ENCODE measurements around the gene MEGF8. TPM values are rescaled to one million over a fixed set of nuclear protein-coding genes. Genes with fewer than 3 reads are reported as not detected.

Gene MEGF8
- total RNA-seq, 4 donors from 2014 or later = 6.4 to 11.1 (median 10.3) TPM

GRCh38 chr19:42315024-42315423 lies 10.4 kb upstream of the MEGF8 start:
- H3K9me3 ChIP-seq = no peaks in the 10 kb centered on the region
- intact Hi-C loops (cut with DNase I) = no loop called here
- 76 to 77% methylated on average over 4 to 5 of the region's 5 CpGs for WGBS, 2 donors
- no peak overlapping the region for H3K4me3 ChIP-seq
- no peak for DNase-seq
- H3K36me3 ChIP-seq = no peaks in the 10 kb centered on the region
- TF ChIP-seq POLR2A (IDR thresholded peaks at IDR 0.05) (no peak), CTCF (IDR thresholded peaks at IDR 0.05) (no peak)
- H3K4me1 ChIP-seq = peaks cover 8 to 15% (median 10%) of the 10 kb centered on the region in 3 donors
- H3K27ac ChIP-seq = no peak overlapping the region
- peaks cover 0 to 62% (median 7%) of the 10 kb centered on the region in 4 donors for H3K27me3 ChIP-seq

- H3K9me3 ChIP-seq = no peaks in the 10 kb centered on the region
- H3K4me3 ChIP-seq = no peak overlapping the region
- peaks cover 8 to 15% (median 10%) of the 10 kb centered on the region in 3 donors for H3K4me1 ChIP-seq
- no peak overlapping the region for H3K27ac ChIP-seq
- no peak for DNase-seq
- intact Hi-C loops (cut with DNase I) = no loop called here
- WGBS, 2 donors = 37 to 44% methylated on average over 17 to 23 of the region's 28 CpGs
- peaks cover 0 to 49% (median 7%) of the 10 kb centered on the region in 4 donors for H3K27me3 ChIP-seq
- TF ChIP-seq CTCF (IDR thresholded peaks at IDR 0.05) (no peak), POLR2A (IDR thresholded peaks at IDR 0.05) (no peak)
- no peaks in the 10 kb centered on the region for H3K36me3 ChIP-seq
These were observed 8.9 kb upstream of the MEGF8 start for GRCh38 chr19:42316223-42317211.

GRCh38 chr19:42317535-42317934 lies 7.9 kb upstream of the MEGF8 start:
- peaks cover 0 to 46% (median 6%) of the 10 kb centered on the region in 4 donors for H3K27me3 ChIP-seq
- H3K4me1 ChIP-seq = peaks cover 8 to 15% (median 10%) of the 10 kb centered on the region in 3 donors
- 83 to 88% methylated on average over 6 to 9 of the region's 13 CpGs for WGBS, 2 donors
- no peak for TF ChIP-seq POLR2A (IDR thresholded peaks at IDR 0.05)
- TF ChIP-seq CTCF (IDR thresholded peaks at IDR 0.05) = no peak
- intact Hi-C loops (cut with DNase I) = no loop called here
- H3K9me3 ChIP-seq = no peaks in the 10 kb centered on the region
- H3K36me3 ChIP-seq = no peaks in the 10 kb centered on the region
- H3K27ac ChIP-seq = no peak overlapping the region
- DNase-seq = no peak
- no peak overlapping the region for H3K4me3 ChIP-seq

GRCh38 chr19:42322305-42322704 lies 3.1 kb upstream of the MEGF8 start:
- no peak for TF ChIP-seq POLR2A (IDR thresholded peaks at IDR 0.05)
- no peak for TF ChIP-seq CTCF (IDR thresholded peaks at IDR 0.05)
- Histone ChIP-seq H3K9me3 (no peaks in the 10 kb centered on the region), H3K27me3 (peaks cover 9 to 32% (median 11%) of the 10 kb centered on the region in 4 donors), H3K4me1 (peaks cover 23 to 35% (median 24%) of the 10 kb centered on the region in 3 donors), H3K36me3 (no peaks in the 10 kb centered on the region), H3K4me3 (no peak overlapping the region), H3K27ac (no peak overlapping the region)
- WGBS, 2 donors = 54 to 65% methylated on average over 9 of the region's 9 CpGs
- DNase-seq = no peak
- intact Hi-C loops (cut with DNase I) = loop anchor here (10.0 kb wide), 1 partner anchor 188 kb away; the partner anchor contains the start of gene POU2F2

- intact Hi-C loops (cut with DNase I) = loop anchor here (10.0 kb wide), 1 partner anchor 189 kb away; the partner anchor contains the start of gene POU2F2
- Histone ChIP-seq H3K4me3 (peak overlapping the region in 2 of 4 donors; percentile 75 to 85), H3K4me1 (peaks cover 25 to 47% (median 31%) of the 10 kb centered on the region in 3 donors), H3K36me3 (no peaks in the 10 kb centered on the region), H3K9me3 (no peaks in the 10 kb centered on the region), H3K27me3 (peaks cover 9 to 32% (median 11%) of the 10 kb centered on the region in 4 donors), H3K27ac (no peak overlapping the region)
- WGBS, 2 donors = 33 to 66% methylated on average over 2 to 11 of the region's 29 CpGs
- TF ChIP-seq POLR2A (IDR thresholded peaks at IDR 0.05) = no peak
- no peak for TF ChIP-seq CTCF (IDR thresholded peaks at IDR 0.05)
- DNase-seq = no peak
These were observed 2.0 kb upstream of the MEGF8 start for GRCh38 chr19:42323473-42323851.

Measured in esophagus squamous epithelium (tissue), 5 donors.